Fibroblast of skin of right biceps (primary cell): ENCODE data around the gene PLAAT5.
"Not testable (repeated sequence)": the region's sequence is repeated elsewhere in the genome, so short reads cannot be mapped to it uniquely, and the experiment has no call there.

ENCODE experiments used
- DNase-seq: peaks from one replicate; pipeline ENCODE4 v3.0.0-alpha.2; 2013

PLAAT5 gene, protein sequence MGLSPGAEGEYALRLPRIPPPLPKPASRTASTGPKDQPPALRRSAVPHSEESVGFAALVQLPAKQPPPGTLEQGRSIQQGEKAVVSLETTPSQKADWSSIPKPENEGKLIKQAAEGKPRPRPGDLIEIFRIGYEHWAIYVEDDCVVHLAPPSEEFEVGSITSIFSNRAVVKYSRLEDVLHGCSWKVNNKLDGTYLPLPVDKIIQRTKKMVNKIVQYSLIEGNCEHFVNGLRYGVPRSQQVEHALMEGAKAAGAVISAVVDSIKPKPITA

DNA sequence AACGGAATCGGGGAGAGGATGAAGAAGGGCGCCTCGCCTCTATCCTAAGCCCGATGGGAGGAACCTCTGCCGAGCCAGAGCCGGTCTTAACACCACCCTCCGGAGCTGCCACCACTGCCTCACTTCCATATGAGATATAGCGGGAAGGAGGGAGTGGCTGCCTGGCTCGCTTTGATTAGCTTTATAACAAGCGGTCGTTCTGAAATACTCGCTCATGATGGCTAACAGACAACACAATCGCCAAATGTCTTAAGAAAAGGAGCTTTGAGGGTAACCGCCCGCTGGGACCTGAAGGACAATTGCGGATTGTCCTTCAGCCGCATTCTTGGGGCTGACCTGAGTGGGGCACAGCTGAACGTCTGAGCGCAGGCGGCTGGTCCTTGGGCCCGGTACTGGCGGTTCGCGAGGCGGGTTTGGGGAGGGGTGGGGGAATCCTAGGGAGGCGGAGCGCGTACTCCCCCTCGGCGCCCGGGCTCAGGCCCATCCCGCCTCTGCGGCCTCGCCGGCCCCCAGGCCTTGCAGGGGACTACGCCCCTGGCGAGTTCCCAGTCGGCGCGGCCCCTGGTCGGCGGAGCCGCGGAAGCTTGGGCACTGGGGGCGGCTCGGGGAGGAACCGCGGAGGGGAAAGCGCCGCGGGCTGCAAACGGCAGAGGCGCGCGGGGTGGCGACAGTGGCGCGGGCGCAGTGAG is at the start of gene PLAAT5:
Gene PLAAT5, minus strand, starts transcription at position 617 of the 689 bp plus-strand sequence. Its CDS starts 133 bp downstream, at position 484.
- DNase-seq, result peak; percentile 6

DNA sequence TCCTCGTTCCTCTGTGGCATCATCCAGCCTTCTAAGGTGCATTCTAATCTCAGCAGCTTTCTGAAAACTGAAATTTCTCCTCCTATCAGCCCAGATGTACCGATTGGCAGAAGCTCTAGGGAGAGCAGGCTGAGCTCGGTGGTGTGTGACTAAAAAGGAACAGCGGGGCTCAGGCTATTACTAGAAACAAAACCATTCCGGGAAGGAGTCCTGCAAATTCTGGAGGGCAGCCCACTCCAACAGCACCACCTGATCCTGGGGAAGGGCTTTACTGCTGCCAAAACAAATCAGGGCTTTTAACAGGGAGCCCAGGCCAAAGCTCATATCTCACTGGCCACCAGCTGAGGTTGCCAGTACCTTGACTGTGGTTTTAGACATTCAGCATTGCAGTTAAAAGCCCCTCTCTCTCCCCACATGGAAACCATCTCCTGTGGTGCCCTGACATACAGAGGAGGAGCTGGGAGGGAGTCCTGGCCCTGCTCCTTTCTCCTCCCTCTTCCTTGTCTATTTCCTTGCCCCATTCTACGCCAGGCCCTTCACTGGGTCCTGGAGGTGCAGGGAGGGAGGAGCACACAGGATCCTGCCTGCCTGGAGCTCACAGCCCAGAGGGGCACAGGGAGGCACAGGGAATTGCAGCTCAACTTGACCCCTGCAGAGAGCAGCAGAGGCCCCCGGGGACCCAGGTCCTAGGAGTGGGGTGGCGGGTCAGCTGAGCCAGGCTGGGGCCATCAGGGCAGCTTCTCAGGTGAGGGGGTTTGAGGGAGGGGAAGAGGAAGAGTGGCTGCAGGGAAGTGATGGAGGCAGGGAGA is 46.5 kb upstream of the PLAAT5 start:
- peak; percentile 42 for DNase-seq

DNA sequence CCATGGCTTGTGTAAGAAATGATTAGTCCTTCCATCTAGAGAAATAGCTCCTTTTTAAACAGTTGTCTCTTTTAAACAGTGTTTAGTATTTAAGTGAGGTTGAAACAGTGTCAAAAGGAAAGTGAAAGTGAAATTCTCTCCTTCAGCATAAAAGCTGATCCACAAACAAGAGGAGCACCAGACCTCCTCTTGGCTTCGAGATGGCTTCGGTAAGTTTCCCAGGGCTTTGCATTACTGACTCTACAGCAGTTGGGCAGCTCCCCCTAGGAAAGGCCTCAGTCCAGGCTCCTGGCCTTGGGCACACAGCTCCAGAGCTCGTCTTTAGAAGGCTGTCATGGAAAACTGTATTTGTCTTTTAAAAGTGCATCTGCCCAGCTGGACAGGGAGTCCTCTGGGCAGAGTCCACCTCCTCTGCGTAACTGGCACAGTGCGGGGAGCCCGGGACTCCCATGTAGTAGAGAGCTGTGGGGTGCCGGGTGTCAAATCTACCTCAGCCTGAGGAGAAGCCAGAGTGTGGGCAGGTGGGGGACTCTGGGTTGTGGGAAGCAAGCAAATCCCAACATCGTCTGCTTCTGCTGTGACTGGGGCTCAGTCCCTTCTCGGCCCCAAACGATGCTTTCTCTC is 45.8 kb upstream of the PLAAT5 start, which contains the start of gene PLAAT4:
Gene PLAAT4, plus strand, starts transcription at position 140 of the 624 bp plus-strand sequence. Its CDS starts 61 bp downstream, at position 201.
- peak; percentile 34 for DNase-seq

DNA sequence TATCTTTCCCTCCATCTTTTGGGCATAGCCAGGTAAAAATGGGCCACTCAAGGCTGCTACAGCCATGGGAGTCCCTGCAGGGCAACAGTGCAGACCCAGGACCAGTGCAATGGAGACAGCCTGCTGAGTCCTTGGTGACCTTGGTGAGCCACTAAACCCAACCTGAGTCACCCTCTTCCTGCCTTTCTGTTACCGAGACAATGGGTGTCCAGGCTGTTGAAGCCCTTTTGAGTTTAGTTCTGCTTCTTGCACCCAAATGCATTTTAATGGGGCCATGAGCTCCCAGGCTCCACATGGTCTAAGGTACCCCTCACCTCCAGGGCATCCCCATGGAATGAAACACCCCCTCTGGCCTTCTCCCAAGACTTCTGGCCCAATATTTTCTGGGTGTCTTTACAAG is 44.8 kb upstream of the PLAAT5 start:
- no peak for DNase-seq

DNA sequence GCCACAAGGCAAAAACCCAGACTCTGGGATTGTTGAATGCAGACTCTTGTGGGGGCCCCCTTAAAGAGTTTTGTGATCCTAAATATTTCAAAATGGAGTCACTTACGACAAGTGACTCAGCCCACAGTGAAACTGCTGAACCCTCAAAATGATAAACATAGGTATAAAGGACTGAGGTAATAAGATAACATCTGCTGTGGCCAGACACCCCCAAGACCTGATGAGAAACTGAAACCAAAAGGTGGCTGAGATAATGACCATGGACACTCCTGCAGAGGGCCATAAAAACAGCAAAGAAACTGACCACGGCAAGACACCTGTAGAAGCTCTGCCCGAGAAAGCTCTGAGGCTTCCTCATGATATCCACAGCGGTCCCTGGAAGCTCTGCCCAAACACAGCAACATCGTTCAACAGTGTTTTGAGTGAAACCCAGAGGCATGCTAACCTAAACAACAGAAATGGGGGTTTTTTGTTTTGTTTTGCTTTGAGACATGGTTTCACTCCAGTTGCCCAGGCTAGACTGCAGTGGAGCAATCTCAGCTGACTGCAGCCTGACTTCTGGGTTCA is 44.0 kb upstream of the PLAAT5 start:
- DNase-seq, result no peak

DNA sequence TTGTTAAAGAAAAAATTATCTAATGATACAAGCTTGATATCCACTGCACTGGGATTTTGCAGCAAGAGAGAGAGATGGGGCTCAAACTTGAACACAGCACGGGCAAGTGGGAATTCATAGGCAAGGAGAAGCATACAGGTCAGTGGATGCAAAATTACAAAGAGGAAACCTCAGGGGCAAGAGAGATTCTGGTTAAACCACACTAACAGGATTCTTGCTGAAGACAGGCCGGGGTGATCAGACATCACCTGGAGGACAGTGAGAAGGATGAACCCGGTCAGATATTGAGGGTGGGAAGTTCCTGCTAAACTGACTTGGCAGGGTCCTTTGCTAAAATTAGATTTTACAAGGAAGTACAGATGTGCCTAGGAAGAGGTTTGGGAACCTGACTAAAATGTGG is 43.1 kb upstream of the PLAAT5 start:
- DNase-seq, result no peak

DNA sequence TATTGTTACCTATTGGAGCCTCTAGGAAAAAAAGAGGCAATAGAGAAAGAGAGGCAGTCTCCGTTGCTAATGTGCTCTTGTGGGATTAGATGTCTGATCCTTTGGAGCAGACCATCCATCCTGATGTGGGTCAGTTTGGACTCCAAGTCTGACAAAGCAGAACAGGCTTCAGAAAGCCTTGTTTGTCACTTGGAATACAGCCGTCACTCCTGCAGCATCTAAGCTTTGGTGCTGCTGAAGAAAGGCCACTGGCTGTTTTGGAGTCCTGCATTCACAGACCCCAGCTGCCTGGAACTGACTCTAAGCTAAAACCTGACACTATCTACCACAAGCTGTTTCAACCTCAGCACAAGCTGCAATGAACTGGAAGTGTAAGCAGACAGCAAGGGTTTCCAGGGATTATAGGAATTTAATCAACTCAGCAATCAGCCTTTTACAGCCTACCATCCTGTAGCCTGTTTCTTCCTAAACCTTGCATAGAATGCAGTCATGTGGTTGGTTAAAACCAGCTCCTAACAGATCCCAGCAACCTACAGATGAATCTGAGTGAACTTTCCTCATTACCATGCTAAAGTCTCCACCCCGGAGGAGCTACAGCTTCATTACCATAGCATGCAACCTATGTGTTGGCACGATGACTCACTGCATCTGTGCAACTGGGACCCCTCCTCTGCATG is 42.0 kb upstream of the PLAAT5 start:
- DNase-seq, result no peak

DNA sequence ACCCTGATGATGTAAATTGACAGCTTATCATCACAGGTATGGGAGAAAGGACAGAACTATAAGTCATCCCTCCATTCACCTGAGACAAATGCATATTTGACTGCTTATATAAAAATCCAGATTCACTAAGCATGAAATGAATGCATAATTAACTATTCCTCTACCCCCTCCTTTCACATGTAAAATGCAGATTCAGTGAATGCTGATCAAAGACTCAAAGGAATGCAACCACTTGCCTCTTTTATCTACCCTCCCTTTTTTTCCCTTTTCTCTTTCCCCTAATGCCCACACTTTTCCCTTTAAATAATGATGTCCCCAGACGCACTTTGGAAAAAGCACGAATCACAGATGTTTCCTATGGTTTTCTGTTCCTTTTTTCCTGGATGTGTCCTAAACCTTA is 41.1 kb upstream of the PLAAT5 start:
- no peak for DNase-seq

DNA sequence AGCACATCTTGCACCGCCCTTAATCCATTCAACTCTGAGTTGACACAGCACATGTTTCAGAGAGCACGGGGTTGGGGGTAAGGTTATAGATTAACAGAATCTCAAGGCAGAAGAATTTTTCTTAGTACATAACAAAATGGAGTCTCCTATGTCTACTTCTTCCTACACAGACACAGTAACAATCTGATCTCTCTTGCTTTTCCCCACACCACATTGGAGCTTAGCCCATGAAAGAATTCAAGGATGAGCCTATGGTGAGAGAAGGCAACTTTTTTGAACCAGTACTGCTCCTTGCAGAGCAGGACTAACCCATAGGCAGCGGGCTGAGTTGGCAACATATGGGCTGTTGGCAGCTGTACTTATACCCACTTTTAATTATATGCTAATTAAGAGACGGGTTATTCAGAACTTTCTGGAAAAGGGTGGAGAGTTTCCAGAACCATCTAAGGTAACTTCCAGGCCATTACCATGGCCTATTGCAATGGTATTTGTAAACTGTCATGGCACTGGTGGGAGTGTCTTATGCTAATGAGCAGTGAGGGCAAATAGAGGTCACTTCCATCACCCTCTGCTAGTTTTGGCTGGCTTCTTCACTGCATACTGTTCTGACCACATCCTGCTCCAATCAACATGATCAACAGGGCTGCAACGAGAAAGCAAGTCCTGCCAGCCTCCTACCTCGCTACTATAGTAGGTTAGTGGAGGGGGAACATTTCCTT is 40.3 kb upstream of the PLAAT5 start:
- DNase-seq, result peak; percentile 86

DNA sequence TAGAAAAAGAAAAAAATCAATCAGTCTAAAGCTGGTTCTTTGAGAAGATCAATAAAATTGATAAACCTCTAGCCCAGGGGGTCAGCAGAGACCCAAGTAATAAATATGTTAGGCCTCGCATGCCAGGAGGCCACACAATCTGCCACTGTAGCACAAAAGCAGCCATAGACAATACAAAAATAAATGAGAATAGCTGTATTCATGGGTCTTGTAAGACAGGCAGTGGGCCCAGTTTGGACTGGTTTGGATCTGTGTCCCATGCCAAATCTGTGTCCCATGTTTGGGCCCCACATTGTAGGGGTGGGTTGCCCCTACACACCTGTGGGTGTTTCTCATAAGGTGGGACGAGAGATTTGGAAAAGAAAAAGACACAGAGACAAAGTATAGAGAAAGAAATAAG is 39.1 kb upstream of the PLAAT5 start:
- DNase-seq, result no peak

DNA sequence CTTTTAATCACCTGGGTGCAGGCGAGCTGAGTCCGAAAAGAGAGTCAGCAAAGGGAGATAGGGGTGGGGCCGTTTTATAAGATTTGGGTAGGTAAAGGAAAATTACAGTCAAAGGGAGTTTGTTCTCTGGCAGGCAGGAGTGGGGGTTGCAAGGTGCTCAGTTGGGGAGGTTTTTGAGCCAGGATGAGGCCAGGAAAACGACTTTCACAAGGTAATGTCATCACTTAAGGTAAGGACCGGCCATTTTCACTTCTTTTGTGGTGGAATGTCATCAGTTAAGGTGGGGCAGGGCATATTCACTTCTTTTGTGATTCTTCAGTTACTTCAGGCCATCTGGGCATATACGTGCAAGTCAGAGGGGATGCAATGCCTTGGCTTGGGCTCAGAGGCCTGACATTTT is 38.4 kb upstream of the PLAAT5 start:
- DNase-seq, result not testable (repeated sequence)

DNA sequence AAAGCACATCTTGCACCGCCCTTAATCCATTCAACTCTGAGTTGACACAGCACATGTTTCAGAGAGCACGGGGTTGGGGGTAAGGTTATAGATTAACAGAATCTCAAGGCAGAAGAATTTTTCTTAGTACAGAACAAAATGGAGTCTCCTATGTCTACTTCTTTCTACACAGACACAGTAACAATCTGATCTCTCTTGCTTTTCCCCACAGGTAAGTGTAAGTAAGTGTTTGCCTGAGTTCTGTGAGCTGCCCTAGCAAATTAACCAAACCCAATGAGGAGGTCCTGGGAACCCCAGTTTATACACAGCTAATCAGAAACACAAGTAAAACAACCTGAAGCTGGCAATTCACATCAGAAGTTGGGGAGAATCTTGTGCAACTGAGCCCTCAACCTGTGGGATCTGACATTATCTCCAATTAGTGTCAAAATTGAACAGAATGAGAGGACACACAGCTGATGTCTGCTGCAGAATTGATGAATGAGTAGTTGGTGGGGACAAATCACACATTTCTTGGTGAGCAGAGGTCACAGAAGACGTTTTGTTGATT is 37.8 kb upstream of the PLAAT5 start:
- not testable (repeated sequence) for DNase-seq

DNA sequence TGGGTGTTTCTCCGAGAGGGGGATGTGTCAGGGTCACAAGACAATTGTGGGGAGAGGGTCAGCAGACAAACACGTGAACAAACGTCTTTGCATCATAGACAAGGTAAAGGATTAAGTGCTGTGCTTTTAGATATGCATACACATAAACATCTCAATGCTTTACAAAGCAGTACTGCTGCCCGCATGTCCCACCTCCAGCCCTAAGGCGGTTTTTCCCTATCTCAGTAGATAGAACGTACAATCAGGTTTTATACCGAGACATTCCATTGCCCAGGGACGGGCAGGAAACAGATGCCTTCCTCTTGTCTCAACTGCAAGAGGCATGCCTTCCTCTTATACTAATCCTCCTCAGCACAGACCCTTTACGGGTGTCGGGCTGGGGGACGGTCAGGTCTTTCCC is 37.2 kb upstream of the PLAAT5 start:
- not testable (repeated sequence) for DNase-seq

DNA sequence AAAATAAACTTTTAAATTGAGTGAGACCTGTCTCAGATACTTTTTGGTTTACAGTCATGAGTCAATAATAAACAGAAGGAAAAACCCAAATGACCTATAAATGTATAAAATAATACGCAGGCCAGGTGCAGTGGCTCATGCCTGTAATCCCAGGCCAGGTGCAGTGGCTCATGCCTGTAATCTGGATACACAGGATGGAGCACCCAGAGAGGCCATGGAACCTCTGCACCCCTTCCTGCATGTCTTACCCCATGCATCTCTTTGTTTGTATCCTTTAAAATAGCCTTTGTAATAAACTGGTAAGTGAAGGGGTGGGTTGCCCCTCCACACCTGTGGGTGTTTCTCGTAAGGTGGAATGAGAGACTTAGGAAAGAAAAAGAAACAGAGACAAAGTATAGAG is 36.7 kb upstream of the PLAAT5 start:
- no peak for DNase-seq

DNA sequence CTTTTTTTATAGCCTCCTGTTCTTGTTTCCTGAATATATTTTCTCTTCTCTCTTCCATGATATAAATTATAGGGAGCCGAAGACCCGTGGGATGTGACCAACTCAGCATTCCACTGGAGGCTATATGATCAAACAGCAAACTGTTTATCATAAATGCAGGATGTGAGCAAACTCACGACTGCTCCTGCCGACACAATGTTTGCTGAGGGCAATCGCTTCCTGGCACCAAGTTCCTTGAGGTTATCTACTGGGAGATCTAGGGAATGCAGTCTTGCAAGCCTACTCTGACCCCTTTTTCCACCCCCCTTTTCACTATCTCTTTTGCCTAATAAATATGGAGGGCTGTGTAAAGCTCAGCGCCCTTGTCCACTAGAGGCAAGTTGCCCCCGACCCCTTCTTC is 32.2 kb upstream of the PLAAT5 start:
- no peak for DNase-seq

DNA sequence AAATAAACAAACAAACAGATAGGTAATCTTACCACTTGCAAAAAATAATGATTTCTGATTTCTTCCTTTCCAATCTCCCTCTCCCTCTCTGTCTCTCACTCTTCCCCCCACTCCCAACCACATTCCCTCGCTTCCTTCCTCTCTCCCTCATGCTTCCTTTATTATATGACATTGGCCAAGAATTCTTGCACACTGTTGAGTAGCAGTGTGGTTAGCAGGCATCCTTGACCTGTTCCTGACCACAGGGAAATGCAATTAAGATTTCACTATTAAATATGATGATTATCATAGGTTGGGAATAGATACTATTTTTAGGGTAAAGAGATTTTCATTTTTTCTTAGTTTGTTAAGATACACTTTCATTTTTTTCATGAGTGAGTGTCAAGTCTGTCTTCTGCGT is 30.9 kb upstream of the PLAAT5 start:
- no peak for DNase-seq

DNA sequence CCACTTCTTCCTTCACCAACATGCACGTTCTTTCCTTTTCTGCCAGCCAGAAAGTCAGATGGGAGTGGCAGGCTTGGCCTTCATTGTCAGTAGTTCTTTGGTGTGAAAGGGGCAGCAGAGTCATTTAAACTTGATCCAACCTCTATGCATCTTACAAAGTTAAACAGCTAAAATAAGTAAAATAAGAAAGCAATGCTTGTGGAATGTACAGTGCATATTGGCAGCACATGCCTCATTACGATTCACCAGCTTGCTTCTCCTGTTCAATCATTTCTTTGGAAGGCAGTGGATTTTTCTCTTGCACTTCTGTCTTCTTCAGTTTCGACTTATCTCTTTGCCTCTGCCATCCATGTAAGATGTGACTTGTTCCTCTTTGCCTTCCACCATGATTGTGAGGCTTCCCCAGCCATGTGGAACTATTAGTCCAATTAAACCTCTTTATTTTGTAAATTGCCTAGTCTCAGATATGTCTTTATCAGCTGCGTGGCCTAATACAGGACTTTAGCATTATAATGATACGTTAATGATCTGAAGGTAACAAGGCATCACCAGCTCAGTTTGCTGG is 29.7 kb upstream of the PLAAT5 start:
- no peak for DNase-seq

DNA sequence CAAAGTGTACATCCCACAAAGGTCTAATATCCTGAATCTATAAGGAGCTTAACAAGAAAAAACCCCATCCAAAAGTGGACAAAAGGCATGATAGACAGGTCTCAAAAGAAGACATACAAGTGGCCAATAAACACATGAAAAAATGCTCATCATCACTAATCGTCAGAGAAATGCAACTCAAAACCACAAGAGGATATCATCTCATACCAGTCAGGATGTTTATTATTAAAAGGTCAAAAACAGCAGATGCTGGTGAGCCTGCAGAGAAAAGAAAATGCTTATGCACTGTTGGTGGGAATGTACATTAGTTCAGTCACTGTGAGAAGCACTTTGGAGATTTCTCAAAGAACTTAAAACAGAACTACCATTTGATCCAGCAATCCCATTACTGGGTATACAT is 27.6 kb upstream of the PLAAT5 start:
- DNase-seq, result peak; percentile 31

DNA sequence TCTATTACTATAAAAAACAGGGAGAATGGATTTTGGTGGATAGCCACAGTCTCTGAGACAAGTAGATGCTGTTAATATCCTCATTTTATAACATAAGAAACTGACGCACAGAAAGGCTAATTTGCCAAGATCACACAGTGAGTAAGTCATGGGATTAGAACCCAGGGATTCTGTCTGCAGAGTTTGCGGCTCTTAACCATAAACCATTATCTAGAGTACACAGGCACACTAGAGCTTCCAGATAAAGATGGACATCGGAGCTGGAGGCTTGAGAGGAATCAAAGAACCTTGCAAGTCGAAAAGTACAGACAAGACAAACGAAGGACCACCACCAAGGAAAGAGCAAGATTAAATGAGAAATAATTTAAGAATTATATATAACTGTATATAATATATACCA is 26.2 kb upstream of the PLAAT5 start:
- no peak for DNase-seq

DNA sequence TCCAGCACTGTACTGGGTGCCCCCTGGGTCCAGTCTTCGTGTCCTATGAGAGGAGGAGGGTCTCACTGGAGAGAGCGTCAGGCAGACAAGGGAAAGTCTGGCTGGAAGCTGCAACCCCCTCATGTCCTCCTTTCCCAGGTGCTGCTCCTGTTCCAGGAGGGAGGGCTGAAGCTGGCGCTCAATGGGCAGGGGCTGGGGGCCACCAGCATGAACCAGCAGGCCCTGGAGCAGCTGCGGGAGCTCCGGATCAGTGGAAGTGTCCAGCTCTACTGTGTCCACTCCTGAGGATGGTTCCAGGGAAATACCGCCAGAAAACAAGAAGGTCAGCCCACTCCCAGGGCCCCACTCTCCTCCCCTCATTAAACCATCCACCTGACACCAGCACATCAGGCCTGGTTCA is 25.1 kb upstream of the PLAAT5 start:
- DNase-seq, result no peak

DNA sequence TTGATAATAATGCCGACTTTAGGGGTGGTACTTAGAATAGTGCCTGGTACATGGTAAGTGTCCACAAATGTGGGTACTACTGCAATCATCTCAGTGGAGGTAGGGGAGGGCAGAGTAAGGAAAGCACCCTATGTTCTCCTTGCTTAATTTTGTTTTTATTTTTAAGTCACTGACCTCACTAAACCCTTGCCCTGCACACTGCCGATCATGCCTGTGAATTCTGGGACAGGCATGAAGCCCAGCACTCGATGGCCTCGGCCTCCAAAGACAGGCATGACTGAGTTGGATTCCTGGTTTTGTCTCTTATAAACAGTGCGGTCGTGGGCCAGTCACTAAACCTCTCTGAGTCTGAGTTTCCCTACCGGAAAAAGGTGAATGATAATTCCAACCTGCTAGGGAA is 21.8 kb upstream of the PLAAT5 start:
- DNase-seq, result no peak
